Lower leg skin (tissue), 4 donors: ENCODE results near the gene ACSM4. TPM values are rescaled to one million over a fixed set of nuclear protein-coding genes. Genes with fewer than 3 reads are reported as not detected.
A peak's percentile ranks its signal among the peaks of the same experiment; 100 is the strongest.

Source experiments
- DNase-seq, 2 donors: peaks; one replicate each; pipeline ENCODE4 v3.0.0-alpha.2; 2019; ENCODE audit warnings: low spot score in 2 of 2
- H3K4me3 ChIP-seq: fragments of 200-600 bp; sonication (generic); 2 replicates; pipeline ENCODE4 v1.5.1; 2017; ENCODE audit warnings: mild to moderate bottlenecking, low read depth; ENCODE audit not compliant: poor library complexity, severe bottlenecking
- POLR2A ChIP-seq, 2 donors: fragments of 450-650 bp; IDR thresholded peaks; one replicate each; pipeline ENCODE4 v1.6.1; 2016 to 2017; ENCODE audit warnings: antibody characterized with exemption in 2 of 2, mild to moderate bottlenecking in 1 of 2, moderate library complexity in 1 of 2
- WGBS, 2 donors: methylation state at CpG; one replicate each; pipeline ENCODE4 v1.1.5; 2018; 5-methylcytosine and 5-hydroxymethylcytosine counted together
- intact Hi-C: fragments of 100-400 bp; cut with DNase I; formaldehyde crosslinking; loops from one replicate; pipeline ENCODE4 v1.15.0; 2023; ENCODE audit warnings: low total_unique reads
- total RNA-seq, 4 donors: library from RNA; depleted of rRNA; stranded (reverse); fragments of >200 nt; gene quantifications; one replicate each; pipeline ENCODE4 v1.1.0, GENCODE V29; 2016
- TF ChIP-seq, protein P1 (sequence below), 3 donors: fragments of 450-650 bp; IDR thresholded peaks; one replicate each; pipeline ENCODE4 v1.5.1; 2016; ENCODE audit warnings: antibody characterized with exemption in 3 of 3, mild to moderate bottlenecking in 3 of 3, moderate library complexity in 2 of 3

Gene ACSM4
- total RNA-seq, 4 donors from 2014 or later: 0.10 TPM; not detected in 3

DNA sequence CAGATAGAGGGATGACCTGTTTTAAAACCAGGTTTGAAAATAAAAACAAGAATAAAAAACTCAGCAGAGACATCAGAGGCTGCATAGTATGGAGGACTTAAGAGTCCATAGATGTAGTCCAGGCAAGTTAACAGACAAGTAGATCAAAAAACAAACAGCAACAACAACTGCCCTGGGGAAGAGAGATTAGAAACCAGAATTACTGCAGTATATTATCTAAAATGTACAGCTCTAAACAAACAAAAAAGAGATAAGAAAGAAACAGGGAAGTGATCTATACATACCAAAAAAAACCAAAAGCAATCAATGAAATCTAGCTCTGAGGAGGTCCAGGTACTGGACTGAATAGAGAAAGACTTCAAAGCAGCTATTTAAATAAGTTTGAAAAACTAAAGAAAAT, 48.8 kb downstream of the ACSM4 start:
- intact Hi-C loops: no loop called here
- H3K4me3 ChIP-seq: no peak overlapping the region
- DNase-seq: no peak
- TF ChIP-seq, protein P1, sequence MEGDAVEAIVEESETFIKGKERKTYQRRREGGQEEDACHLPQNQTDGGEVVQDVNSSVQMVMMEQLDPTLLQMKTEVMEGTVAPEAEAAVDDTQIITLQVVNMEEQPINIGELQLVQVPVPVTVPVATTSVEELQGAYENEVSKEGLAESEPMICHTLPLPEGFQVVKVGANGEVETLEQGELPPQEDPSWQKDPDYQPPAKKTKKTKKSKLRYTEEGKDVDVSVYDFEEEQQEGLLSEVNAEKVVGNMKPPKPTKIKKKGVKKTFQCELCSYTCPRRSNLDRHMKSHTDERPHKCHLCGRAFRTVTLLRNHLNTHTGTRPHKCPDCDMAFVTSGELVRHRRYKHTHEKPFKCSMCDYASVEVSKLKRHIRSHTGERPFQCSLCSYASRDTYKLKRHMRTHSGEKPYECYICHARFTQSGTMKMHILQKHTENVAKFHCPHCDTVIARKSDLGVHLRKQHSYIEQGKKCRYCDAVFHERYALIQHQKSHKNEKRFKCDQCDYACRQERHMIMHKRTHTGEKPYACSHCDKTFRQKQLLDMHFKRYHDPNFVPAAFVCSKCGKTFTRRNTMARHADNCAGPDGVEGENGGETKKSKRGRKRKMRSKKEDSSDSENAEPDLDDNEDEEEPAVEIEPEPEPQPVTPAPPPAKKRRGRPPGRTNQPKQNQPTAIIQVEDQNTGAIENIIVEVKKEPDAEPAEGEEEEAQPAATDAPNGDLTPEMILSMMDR (IDR thresholded peaks at IDR 0.05): no peak
- TF ChIP-seq POLR2A (IDR thresholded peaks at IDR 0.05): no peak

- intact Hi-C loops: no loop called here
- no peak for TF ChIP-seq POLR2A (IDR thresholded peaks at IDR 0.05)
- TF ChIP-seq, protein P1 (IDR thresholded peaks at IDR 0.05): no peak
- H3K4me3 ChIP-seq: no peak overlapping the region
- no peak for DNase-seq
- 79 to 82% methylated on average over 4 of the region's 4 CpGs for WGBS, 2 donors
Observed at GRCh38 chr12:7354529-7354928, 50.7 kb downstream of the ACSM4 start.

DNA sequence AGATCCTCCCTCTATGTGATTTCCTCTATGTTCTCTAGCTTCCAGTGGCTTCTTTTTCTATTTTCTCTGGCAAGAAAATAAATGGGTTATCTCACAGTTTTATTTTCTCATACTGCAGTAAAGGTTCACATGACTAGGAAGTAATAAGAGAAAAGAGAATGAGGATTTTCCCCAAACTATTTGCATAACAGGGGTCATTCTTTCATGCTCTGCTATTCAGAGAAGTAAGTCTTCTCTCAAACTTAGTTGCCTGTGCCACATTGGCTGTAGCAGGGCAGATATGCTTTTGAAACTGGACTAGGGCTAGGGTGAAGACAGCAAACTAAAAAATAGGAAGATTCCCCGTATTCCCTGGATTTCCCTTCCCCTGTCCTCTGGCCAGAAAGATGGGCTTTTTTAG, 57.4 kb downstream of the ACSM4 start:
- TF ChIP-seq, protein P1 (IDR thresholded peaks at IDR 0.05): no peak
- no peak for TF ChIP-seq POLR2A (IDR thresholded peaks at IDR 0.05)
- no peak for DNase-seq
- H3K4me3 ChIP-seq: no peak overlapping the region
- intact Hi-C loops: no loop called here
- 98 to 100% methylated on average over 1 of the region's 1 CpG for WGBS, 2 donors

- TF ChIP-seq, protein P1 (IDR thresholded peaks at IDR 0.05): no peak
- no peak for TF ChIP-seq POLR2A (IDR thresholded peaks at IDR 0.05)
- no peak overlapping the region for H3K4me3 ChIP-seq
- WGBS, 2 donors: 83 to 88% methylated on average over 3 of the region's 3 CpGs
- DNase-seq: no peak
- intact Hi-C loops: no loop called here
Observed at GRCh38 chr12:7362734-7363133, 58.9 kb downstream of the ACSM4 start.

GRCh38 chr12:7369274-7369729, 65.4 kb downstream of the ACSM4 start:
- no peak for TF ChIP-seq POLR2A (IDR thresholded peaks at IDR 0.05)
- TF ChIP-seq, protein P1 (IDR thresholded peaks at IDR 0.05): no peak
- WGBS, 2 donors: 49 to 65% methylated on average over 10 of the region's 10 CpGs
- peak; percentile 21 to 86 for DNase-seq
- H3K4me3 ChIP-seq: no peak overlapping the region
- intact Hi-C loops: no loop called here

GRCh38 chr12:7373226-7373625, 69.4 kb downstream of the ACSM4 start:
- intact Hi-C loops: no loop called here
- 63 to 73% methylated on average over 6 of the region's 6 CpGs for WGBS, 2 donors
- DNase-seq: no peak
- TF ChIP-seq, protein P1 (IDR thresholded peaks at IDR 0.05): no peak
- TF ChIP-seq POLR2A (IDR thresholded peaks at IDR 0.05): no peak
- H3K4me3 ChIP-seq: no peak overlapping the region
